Activated CD8-positive, alpha-beta memory T cell treated with anti-CD3 and anti-CD28 coated beads for 36 hours (primary cell): ENCODE results near the gene HOXA2. TPM values are rescaled to one million over a fixed set of nuclear protein-coding genes. Genes with fewer than 3 reads are reported as not detected.

Source experiments
- CTCF ChIA-PET: fragments of 350-600 bp; sonication (Branson Sonifier 250); formaldehyde crosslinking; loops from one replicate; lab custom pipeline; 2021; ENCODE audit warnings: antibody characterized with exemption; lab: Charles Lee
- POLR2A ChIA-PET: fragments of 350-600 bp; sonication (Branson Sonifier 250); formaldehyde crosslinking; loops from one replicate; lab custom pipeline; 2021; ENCODE audit warnings: antibody characterized with exemption; lab: Charles Lee
- total RNA-seq, 2 experiments: library from RNA; stranded (reverse); gene quantifications; one replicate each; pipeline ENCODE4 v1.2.3, GENCODE V29; 2021

The HOXA2 gene
- total RNA-seq, 2 experiments from 2014 or later, result not detected

GRCh38 chr7:27104341-27105058, 2.0 kb upstream of the HOXA2 start:
- POLR2A ChIA-PET, result no interaction called here

GRCh38 chr7:27103489-27104226, 1.2 kb upstream of the HOXA2 start:
- ChIA-PET CTCF (no interaction called here), POLR2A (no interaction called here)

More at GRCh38 chr7:27104341-27105058, 2.0 kb upstream of the HOXA2 start:
- CTCF ChIA-PET, result no interaction called here

- ChIA-PET CTCF (no interaction called here), POLR2A (no interaction called here)
These were observed 414 bp downstream of the HOXA2 start for GRCh38 chr7:27101957-27102580.

GRCh38 chr7:27101171-27101956, 1.1 kb downstream of the HOXA2 start:
- CTCF ChIA-PET, result no interaction called here
- POLR2A ChIA-PET, result no interaction called here

- CTCF ChIA-PET, result no interaction called here
- POLR2A ChIA-PET, result no interaction called here
These were observed 1.8 kb downstream of the HOXA2 start for GRCh38 chr7:27100694-27101170.

- ChIA-PET POLR2A (no interaction called here), CTCF (no interaction called here)
These were observed 2.8 kb downstream of the HOXA2 start for GRCh38 chr7:27099453-27100370.

- POLR2A ChIA-PET, result no interaction called here
- CTCF ChIA-PET, result no interaction called here
These were observed 3.7 kb downstream of the HOXA2 start for GRCh38 chr7:27098578-27099451.

- ChIA-PET CTCF (no interaction called here), POLR2A (no interaction called here)
These were observed 4.6 kb downstream of the HOXA2 start for GRCh38 chr7:27097686-27098577.

- POLR2A ChIA-PET, result no interaction called here
- CTCF ChIA-PET, result interaction anchor here (1.0 to 1.3 kb wide), 2 partner anchors 54 to 64 kb away, joined by 4 to 5 read pairs; no protein-coding TSS in a partner anchor
These were observed 5.5 kb downstream of the HOXA2 start for GRCh38 chr7:27096768-27097514.

- POLR2A ChIA-PET, result no interaction called here
- CTCF ChIA-PET, result interaction anchor here (1.0 to 1.3 kb wide), 2 partner anchors 55 to 65 kb away, joined by 4 to 5 read pairs; no protein-coding TSS in a partner anchor
These were observed 6.4 kb downstream of the HOXA2 start, which contains the start of gene HOXA1 for GRCh38 chr7:27095897-27096767. TSS of gene HOXA1 (minus strand) at chr7:27096000. CDS start at chr7:27095912, 88 bp downstream.

- POLR2A ChIA-PET, result no interaction called here
- CTCF ChIA-PET, result interaction anchor here (0.7 kb wide), 1 partner anchor 195 kb away, joined by 3 read pairs; no protein-coding TSS in a partner anchor
These were observed 7.2 kb downstream of the HOXA2 start for GRCh38 chr7:27095050-27095896.

GRCh38 chr7:27094304-27095049, 8.0 kb downstream of the HOXA2 start:
- POLR2A ChIA-PET, result no interaction called here
- CTCF ChIA-PET, result interaction anchor here (0.7 kb wide), 1 partner anchor 196 kb away, joined by 3 read pairs; no protein-coding TSS in a partner anchor
